ENCODE measurements around the gene KCNMB3. TPM values are rescaled to one million over a fixed set of nuclear protein-coding genes. Genes with fewer than 3 reads are reported as not detected.

The KCNMB3 gene
- polyA plus RNA-seq, 3 donors = 0.14 to 2.2 TPM; not detected in 1

- WGBS (ENCODE audit: insufficient coverage) = 100% methylated on average over 1 of the region's 2 CpGs
- peaks cover 39 to 45% of the 10 kb centered on the region in 2 donors for H3K36me3 Mint-ChIP-seq
- Histone ChIP-seq H2AFZ (ENCODE audit: insufficient read depth, low read depth, low read length, poor library complexity, severe bottlenecking) (no peak overlapping the region), H3K79me2 (ENCODE audit: insufficient read depth, low read length) (peaks cover 14% of the 10 kb centered on the region), H3K36me3 (replicated peaks in 1 of 2; ENCODE audit: control insufficient read depth in 1 of 2, insufficient read depth in 2 of 2, low read length in 2 of 2) (peaks cover 44 to 63% of the 10 kb centered on the region in 2 donors), H3K4me3 (replicated peaks in 1 of 3; ENCODE audit: low read depth in 2 of 3, low read length in 3 of 3) (no peak overlapping the region), H3K4me2 (replicated peaks; ENCODE audit: extremely low read depth, low read length, poor library complexity, severe bottlenecking) (no peak overlapping the region), H4K20me1 (ENCODE audit: insufficient read depth, low read length) (peaks cover 23% of the 10 kb centered on the region), H3K9me3 (replicated peaks in 1 of 2; ENCODE audit: control insufficient read depth in 1 of 2, insufficient read depth in 1 of 2, low read length in 2 of 2) (no peaks in the 10 kb centered on the region), H3K27ac (ENCODE audit: low read depth in 1 of 2, low read length in 2 of 2) (no peak overlapping the region), H3K9ac (ENCODE audit: insufficient read depth, low read length, poor library complexity, severe bottlenecking) (no peak overlapping the region), H3K27me3 (ENCODE audit: control insufficient read depth in 2 of 2, insufficient read depth in 2 of 2, low read length in 2 of 2) (no peaks in the 10 kb centered on the region), H3K4me1 (ENCODE audit: control insufficient read depth in 1 of 2, insufficient read depth in 2 of 2, low read length in 2 of 2) (no peaks in the 10 kb centered on the region)
- no peaks in the 10 kb centered on the region for H3K4me1 Mint-ChIP-seq
- no peak overlapping the region for H3K27ac Mint-ChIP-seq
- DNase-seq = no peak
- no peak for TF ChIP-seq CTCF (IDR thresholded peaks at IDR 0.05)
- H3K9me3 Mint-ChIP-seq = peaks cover 0 to 1% (median 0%) of the 10 kb centered on the region in 7 donors
- no peaks in the 10 kb centered on the region for H3K27me3 Mint-ChIP-seq (ENCODE audit: low read depth in 3 of 3)
- intact Hi-C loops (cut with micrococcal nuclease) = no loop called here
- H3K4me3 Mint-ChIP-seq = no peak overlapping the region
Measured at GRCh38 chr3:179200790-179201189, 50.1 kb downstream of the KCNMB3 start.

DNA sequence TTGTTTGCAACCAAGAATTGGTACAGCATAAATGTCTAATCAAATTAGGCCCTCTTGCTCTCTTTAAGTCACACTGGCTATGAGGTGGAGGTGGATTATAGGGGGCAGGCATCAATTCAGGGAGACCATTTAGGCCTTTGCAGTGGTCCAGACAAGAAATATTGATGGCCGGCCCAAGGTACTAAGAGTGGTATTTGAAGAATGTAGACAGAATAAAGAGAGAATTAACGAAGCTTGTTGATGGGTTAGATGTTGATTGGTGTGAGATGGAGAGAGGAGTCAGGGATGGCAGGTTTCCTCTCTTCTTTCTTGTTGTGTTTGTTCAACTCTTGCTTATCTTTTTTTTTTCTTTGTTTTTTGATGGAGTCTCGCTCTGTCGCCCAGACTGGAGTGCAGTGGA, 54.2 kb downstream of the KCNMB3 start:
- intact Hi-C loops (cut with micrococcal nuclease) = no loop called here
- Histone ChIP-seq H3K9me3 (replicated peaks in 1 of 2; ENCODE audit: control insufficient read depth in 1 of 2, insufficient read depth in 1 of 2, low read length in 2 of 2) (no peaks in the 10 kb centered on the region), H3K4me1 (ENCODE audit: control insufficient read depth in 1 of 2, insufficient read depth in 2 of 2, low read length in 2 of 2) (no peaks in the 10 kb centered on the region), H4K20me1 (ENCODE audit: insufficient read depth, low read length) (peaks cover 63% of the 10 kb centered on the region), H3K27me3 (ENCODE audit: control insufficient read depth in 2 of 2, insufficient read depth in 2 of 2, low read length in 2 of 2) (no peaks in the 10 kb centered on the region), H2AFZ (ENCODE audit: insufficient read depth, low read depth, low read length, poor library complexity, severe bottlenecking) (no peak overlapping the region), H3K9ac (ENCODE audit: insufficient read depth, low read length, poor library complexity, severe bottlenecking) (no peak overlapping the region), H3K36me3 (replicated peaks in 1 of 2; ENCODE audit: control insufficient read depth in 1 of 2, insufficient read depth in 2 of 2, low read length in 2 of 2) (peaks cover 14 to 25% of the 10 kb centered on the region in 2 donors), H3K27ac (ENCODE audit: low read depth in 1 of 2, low read length in 2 of 2) (no peak overlapping the region), H3K4me2 (replicated peaks; ENCODE audit: extremely low read depth, low read length, poor library complexity, severe bottlenecking) (no peak overlapping the region), H3K4me3 (replicated peaks in 1 of 3; ENCODE audit: low read depth in 2 of 3, low read length in 3 of 3) (no peak overlapping the region), H3K79me2 (ENCODE audit: insufficient read depth, low read length) (peaks cover 41% of the 10 kb centered on the region)
- peaks cover 14 to 19% of the 10 kb centered on the region in 2 donors for H3K36me3 Mint-ChIP-seq
- H3K9me3 Mint-ChIP-seq = peaks cover 0 to 1% (median 0%) of the 10 kb centered on the region in 7 donors
- no peak overlapping the region for H3K4me3 Mint-ChIP-seq
- H3K4me1 Mint-ChIP-seq = peaks cover 9% of the 10 kb centered on the region
- 100% methylated on average over 4 of the region's 4 CpGs for WGBS (ENCODE audit: insufficient coverage)
- no peak for TF ChIP-seq CTCF (IDR thresholded peaks at IDR 0.05)
- H3K27me3 Mint-ChIP-seq (ENCODE audit: low read depth in 3 of 3) = no peaks in the 10 kb centered on the region
- DNase-seq = no peak
- peak overlapping the region in 1 of 7 donors; percentile 60 for H3K27ac Mint-ChIP-seq

All from CD14-positive monocyte (primary cell).